GM12878 (cell line): ENCODE data around the gene TMEM135. TPM values are rescaled to one million over a fixed set of nuclear protein-coding genes. Genes with fewer than 3 reads are reported as not detected.

ENCODE experiments used
- ATAC-seq: fragments of 200-7000 bp; cut with Tn5 transposase; 3 replicates; pipeline ENCODE4 v1.9.1; 2020; ENCODE audit warnings: mild to moderate bottlenecking, moderate library complexity
- BruUV-seq: library from RNA; stranded (reverse); fragments of 400-500 nt; replicated peaks from 2 replicates; lab custom pipeline; 2021; lab: Mats Ljungman, UMichigan
- CTCF ChIA-PET: fragments of 300-600 bp; sonication (Branson Sonifier 250); formaldehyde crosslinking; extraction: SDS; loops from one replicate; lab custom pipeline; 2021; ENCODE audit warnings: inconsistent platforms; lab: Yijun Ruan, JAX
- POLR2A ChIA-PET: fragments of 350-600 bp; formaldehyde crosslinking; extraction: SDS; loops from one replicate; lab custom pipeline; 2021; ENCODE audit warnings: inconsistent platforms; lab: Charles Lee
- RAD21 ChIA-PET: fragments of 300-600 bp; sonication (Branson Sonifier 250); formaldehyde crosslinking; loops from one replicate; lab custom pipeline; 2023; ENCODE audit warnings: antibody characterized with exemption; ENCODE audit not compliant: unreplicated experiment; lab: Charles Lee
- SMC1A ChIA-PET: fragments of 300-600 bp; sonication (Branson Sonifier 250); formaldehyde crosslinking; loops from one replicate; lab custom pipeline; 2023; ENCODE audit not compliant: unreplicated experiment, uncharacterized antibody; lab: Charles Lee
- DNase-seq: peaks from one replicate; pipeline ENCODE4 v3.0.0-alpha.2; 2011; ENCODE audit warnings: low read depth, low spot score
- FAIRE-seq: peaks from 3 replicates; lab custom pipeline; 2011; peaks lifted over from hg19 to GRCh38; lab: Jason Lieb, UNC
- H2AFZ ChIP-seq: 2 replicates; pipeline ENCODE4 v1.6.0; 2011; ENCODE audit warnings: low read depth, low read length, control low read depth; ENCODE audit not compliant: control insufficient read depth
- H3K27ac ChIP-seq: 2 replicates; pipeline ENCODE4 v1.5.1; 2011; ENCODE audit warnings: control low read depth; ENCODE audit not compliant: control insufficient read depth, insufficient read depth
- H3K27me3 ChIP-seq, 2 experiments: replicated peaks in 1 of 2; 2 replicates each; pipeline versions ENCODE4 v1.6.0 to v1.6.1; 2011; ENCODE audit warnings: low read length in 1 of 2; ENCODE audit not compliant: control insufficient read depth in 2 of 2, insufficient read depth in 2 of 2
- H3K36me3 ChIP-seq, 2 experiments: 2 replicates each; pipeline ENCODE4 v1.5.1; 2011; ENCODE audit warnings: low read length in 1 of 2; ENCODE audit not compliant: control insufficient read depth in 2 of 2, insufficient read depth in 2 of 2
- H3K4me1 ChIP-seq: 2 replicates; pipeline ENCODE4 v1.6.1; 2011; ENCODE audit warnings: mild to moderate bottlenecking, low read length, moderate library complexity, mixed read lengths; ENCODE audit not compliant: control insufficient read depth, insufficient read depth
- H3K4me2 ChIP-seq: 2 replicates; pipeline ENCODE4 v1.6.0; 2011; ENCODE audit warnings: control low read depth; ENCODE audit not compliant: control insufficient read depth, insufficient read depth
- H3K4me3 ChIP-seq: fragments of 200-600 bp; sonication (generic); 2 replicates; pipeline ENCODE4 v1.5.1; 2016
- H3K79me2 ChIP-seq: 2 replicates; pipeline ENCODE4 v1.6.0; 2011; ENCODE audit warnings: low read length; ENCODE audit not compliant: control insufficient read depth, insufficient read depth
- H3K9ac ChIP-seq: 2 replicates; pipeline ENCODE4 v1.8.0; 2011; ENCODE audit warnings: low read length, control low read depth, mixed read lengths; ENCODE audit not compliant: control insufficient read depth, insufficient read depth
- H3K9me3 ChIP-seq: replicated peaks from 3 replicates; pipeline ENCODE4 v1.5.1; 2011; ENCODE audit warnings: mild to moderate bottlenecking, low read length; ENCODE audit not compliant: control insufficient read depth, insufficient read depth
- H4K20me1 ChIP-seq: 2 replicates; pipeline ENCODE4 v1.6.0; 2011; ENCODE audit not compliant: control insufficient read depth, insufficient read depth
- PKNOX1 ChIP-seq: fragments of 450-650 bp; IDR thresholded peaks from 2 replicates; pipeline ENCODE4 v1.6.1; 2016; ENCODE audit warnings: mild to moderate bottlenecking
- ZNF384 ChIP-seq: IDR thresholded peaks from 2 replicates; pipeline ENCODE4 v1.6.1; 2012; ENCODE audit warnings: low read depth, mild to moderate bottlenecking, low read length, improper control_type of control experiment, borderline replicate concordance
- WGBS: methylation state at CpG from one replicate; pipeline ENCODE4 v1.1.6; 2016; ENCODE audit warnings: low lambda C conversion rate; ENCODE audit not compliant: insufficient replicate concordance, insufficient coverage; ENCODE audit errors: missing lambda C conversion rate; 5-methylcytosine and 5-hydroxymethylcytosine counted together
- in situ Hi-C: fragments of 300-500 bp; cut with MboI; formaldehyde crosslinking; loops from 9 replicates; pipeline ENCODE4 v1.14.3; 2018; ENCODE audit warnings: mixed read lengths
- intact Hi-C: fragments of 100-400 bp; cut with micrococcal nuclease; formaldehyde crosslinking; loops from one replicate; pipeline ENCODE4 v1.14.2; 2022; ENCODE audit not compliant: unreplicated experiment
- polyA plus RNA-seq, 11 experiments: library from polyadenylated mRNA; depleted of rRNA in 4 of 11; unstranded in 6 of 11; stranded (reverse) in 5 of 11; fragments of >200 nt; fragmentation: Nextera tagmentation in 4 of 11; fragmentation: Illumina TruSeq in 1 of 11; extraction: Ambion mirVana in 4 of 11; extraction: Trizol in 1 of 11; gene quantifications; 1 replicate in 1 of 11; 2 replicates in 10 of 11; pipeline versions ENCODE4 v1.2.1 to v1.2.3, GENCODE V29; 2011 to 2016; ENCODE audit warnings: inconsistent platforms in 2 of 11, missing spikeins in 2 of 11, low read depth in 1 of 11
- total RNA-seq, 4 experiments: library from RNA; depleted of rRNA in 3 of 4; stranded (reverse); fragments of >200 nt in 3 of 4; fragmentation: Illumina TruSeq in 1 of 4; extraction: Trizol in 1 of 4; gene quantifications; 2 replicates each; pipeline versions ENCODE4 v1.2.1 to v1.2.3, GENCODE V29; 2013 to 2021

TMEM135 gene
- total and polyA plus RNA-seq, 10 of the 15 experiments (the other 5 are each of a cell fraction or from before 2014, with no cell fraction given) = 7.2 to 117 (median 12.9) TPM

- 100% methylated on average over 3 of the region's 3 CpGs for WGBS
- no peak overlapping the region for H3K4me2 ChIP-seq
- H2AFZ ChIP-seq = no peak overlapping the region
- H3K9me3 ChIP-seq = no peaks in the 10 kb centered on the region
- no peaks in the 10 kb centered on the region for H3K79me2 ChIP-seq
- POLR2A ChIA-PET = no interaction called here
- DNase-seq (no peak), ATAC-seq (peak; percentile 69), FAIRE-seq (peak; percentile 41)
- no peaks in the 10 kb centered on the region for H3K36me3 ChIP-seq
- H3K4me1 ChIP-seq = no peaks in the 10 kb centered on the region
- TF ChIP-seq ZNF384 (0 out of 2 replicates have a peak, but pooled peaks have one; percentile 19), PKNOX1 (no peak)
- BruUV-seq = no TSS peak
- CTCF ChIA-PET = interaction anchor here (0.6 to 2.3 kb wide), 11 partner anchors 11 to 362 kb away, joined by 3 to 9 read pairs (median 3); no protein-coding TSS in a partner anchor
- intact Hi-C loops = no loop called here
- no peaks in the 10 kb centered on the region for H4K20me1 ChIP-seq
- H3K27ac ChIP-seq = no peak overlapping the region
- no peak overlapping the region for H3K9ac ChIP-seq
- no peak overlapping the region for H3K4me3 ChIP-seq
- RAD21 ChIA-PET = interaction anchor here (0.9 to 1.9 kb wide), 2 partner anchors 16 to 362 kb away, joined by 3 to 6 read pairs; no protein-coding TSS in a partner anchor
- SMC1A ChIA-PET = interaction anchor here (0.8 to 1.9 kb wide), 9 partner anchors 11 to 361 kb away, joined by 3 to 7 read pairs (median 4); no protein-coding TSS in a partner anchor
- H3K27me3 ChIP-seq = no peaks in the 10 kb centered on the region
- in situ Hi-C loops = no loop called here
Observed at GRCh38 chr11:87300640-87301380, 263.1 kb downstream of the TMEM135 start.
